Measurements from ENCODE around the gene GPR17. TPM values are rescaled to one million over a fixed set of nuclear protein-coding genes. Genes with fewer than 3 reads are reported as not detected.

Gene GPR17
- total and polyA plus RNA-seq, 2 experiments from 2014 or later = 0.39 TPM; not detected in 1

DNA sequence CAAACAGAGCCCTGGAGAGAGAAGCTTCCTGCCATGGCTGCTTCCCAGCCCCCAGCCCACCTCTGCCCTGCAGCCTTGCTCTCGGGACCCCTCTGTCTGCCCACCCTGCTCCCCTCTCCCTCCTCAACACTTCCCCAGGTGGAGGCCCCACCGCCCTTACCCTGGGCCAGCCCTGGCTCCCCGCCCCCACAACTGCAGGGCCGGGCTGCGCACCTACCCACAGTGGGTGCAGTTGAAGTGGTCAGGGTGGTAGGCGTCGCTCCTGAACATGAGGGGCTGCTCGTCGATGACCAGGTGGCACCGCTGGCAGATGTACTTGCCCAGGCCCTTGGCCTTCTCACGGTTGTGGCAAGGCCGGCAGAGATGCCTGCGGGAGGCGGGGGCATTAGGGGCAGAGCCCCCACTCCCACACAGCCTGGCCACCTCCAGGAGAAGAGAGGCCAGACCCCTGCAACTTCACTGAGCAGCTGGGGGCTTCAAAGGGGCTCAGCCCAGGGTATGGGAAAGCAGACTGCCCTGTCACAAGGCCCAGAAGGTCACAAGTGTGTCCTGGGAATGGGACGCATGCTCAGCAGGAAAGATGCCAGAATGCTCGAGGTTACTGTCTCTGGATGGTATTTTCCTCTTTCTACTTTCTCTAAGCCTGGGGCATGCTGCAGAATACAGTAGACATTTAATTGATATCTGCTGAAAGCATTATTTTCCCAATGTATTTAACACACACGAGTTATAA, 3.1 kb upstream of the GPR17 start:
- Histone ChIP-seq H3K27ac (no peak overlapping the region), H2AFZ (no peak overlapping the region), H4K20me1 (ENCODE audit: insufficient read depth, poor library complexity, severe bottlenecking) (no peaks in the 10 kb centered on the region), H3K4me2 (no peak overlapping the region), H3K9me3 (ENCODE audit: low read depth) (no peaks in the 10 kb centered on the region), H3K79me2 (no peaks in the 10 kb centered on the region), H3K36me3 (replicated peaks; ENCODE audit: insufficient read depth, low read depth) (no peaks in the 10 kb centered on the region), H3K9me2 (replicated peaks; ENCODE audit: insufficient read depth) (no peaks in the 10 kb centered on the region), H3K27me3 (no peaks in the 10 kb centered on the region), H3K4me1 (ENCODE audit: insufficient read depth) (peaks cover 2% of the 10 kb centered on the region), H3K4me3 (no peak overlapping the region)
- 91% methylated on average over 16 of the region's 17 CpGs for WGBS (ENCODE audit: low lambda C conversion rate, missing lambda C conversion rate)
- TF ChIP-seq, protein P1, sequence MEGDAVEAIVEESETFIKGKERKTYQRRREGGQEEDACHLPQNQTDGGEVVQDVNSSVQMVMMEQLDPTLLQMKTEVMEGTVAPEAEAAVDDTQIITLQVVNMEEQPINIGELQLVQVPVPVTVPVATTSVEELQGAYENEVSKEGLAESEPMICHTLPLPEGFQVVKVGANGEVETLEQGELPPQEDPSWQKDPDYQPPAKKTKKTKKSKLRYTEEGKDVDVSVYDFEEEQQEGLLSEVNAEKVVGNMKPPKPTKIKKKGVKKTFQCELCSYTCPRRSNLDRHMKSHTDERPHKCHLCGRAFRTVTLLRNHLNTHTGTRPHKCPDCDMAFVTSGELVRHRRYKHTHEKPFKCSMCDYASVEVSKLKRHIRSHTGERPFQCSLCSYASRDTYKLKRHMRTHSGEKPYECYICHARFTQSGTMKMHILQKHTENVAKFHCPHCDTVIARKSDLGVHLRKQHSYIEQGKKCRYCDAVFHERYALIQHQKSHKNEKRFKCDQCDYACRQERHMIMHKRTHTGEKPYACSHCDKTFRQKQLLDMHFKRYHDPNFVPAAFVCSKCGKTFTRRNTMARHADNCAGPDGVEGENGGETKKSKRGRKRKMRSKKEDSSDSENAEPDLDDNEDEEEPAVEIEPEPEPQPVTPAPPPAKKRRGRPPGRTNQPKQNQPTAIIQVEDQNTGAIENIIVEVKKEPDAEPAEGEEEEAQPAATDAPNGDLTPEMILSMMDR (IDR thresholded peaks at IDR 0.05; ENCODE audit: poor library complexity) = no peak
- TF ChIP-seq EZH2 (IDR thresholded peaks at IDR 0.05; ENCODE audit: borderline replicate concordance) (no peak), EZH2phosphoT487 (IDR thresholded peaks at IDR 0.05; ENCODE audit: low read depth, severe bottlenecking, unreplicated experiment) (no peak)
- no peak for DNase-seq (ENCODE audit: low spot score)

DNA sequence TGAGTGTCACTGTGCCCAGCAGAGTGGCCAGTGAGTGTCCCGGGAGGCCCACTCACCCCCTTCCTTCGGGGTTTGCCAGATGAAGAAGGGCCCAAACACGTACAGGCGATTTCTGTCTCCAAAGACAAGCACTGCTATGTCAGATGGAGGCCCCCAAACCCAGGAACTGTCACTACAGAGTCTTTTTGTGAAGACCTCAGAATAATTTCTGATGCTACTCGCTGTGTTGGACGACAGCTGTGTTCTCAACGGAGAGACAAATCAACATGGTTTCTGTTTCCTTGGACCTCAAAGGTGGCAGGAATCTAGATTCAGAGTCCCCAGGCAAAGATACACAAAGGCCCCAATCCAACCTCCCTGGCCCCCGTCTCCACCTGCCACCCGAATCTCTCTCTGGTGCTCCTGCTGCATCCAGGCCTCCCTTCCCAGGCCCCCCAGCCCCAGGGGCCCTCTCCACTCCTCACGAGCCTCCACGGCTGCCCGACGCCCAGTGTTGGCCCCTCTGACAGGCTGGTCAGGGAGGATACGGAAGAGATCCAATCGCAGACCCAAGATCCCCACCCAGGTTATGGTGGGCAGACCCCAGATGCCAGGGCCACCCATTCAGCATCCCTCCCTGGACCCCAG, 2.4 kb upstream of the GPR17 start:
- no peak overlapping the region for H3K27ac ChIP-seq
- no peaks in the 10 kb centered on the region for H3K36me3 ChIP-seq (replicated peaks; ENCODE audit: insufficient read depth, low read depth)
- H3K9me2 ChIP-seq (replicated peaks; ENCODE audit: insufficient read depth) = no peaks in the 10 kb centered on the region
- TF ChIP-seq EZH2phosphoT487 (IDR thresholded peaks at IDR 0.05; ENCODE audit: low read depth, severe bottlenecking, unreplicated experiment) (no peak), EZH2 (IDR thresholded peaks at IDR 0.05; ENCODE audit: borderline replicate concordance) (no peak)
- TF ChIP-seq, protein P1 (IDR thresholded peaks at IDR 0.05; ENCODE audit: poor library complexity) = no peak
- no peak for DNase-seq (ENCODE audit: low spot score)
- H3K4me2 ChIP-seq = no peak overlapping the region
- H3K27me3 ChIP-seq = no peaks in the 10 kb centered on the region
- no peaks in the 10 kb centered on the region for H3K4me1 ChIP-seq (ENCODE audit: insufficient read depth)
- H3K4me3 ChIP-seq = no peak overlapping the region
- 95% methylated on average over 15 of the region's 15 CpGs for WGBS (ENCODE audit: low lambda C conversion rate, missing lambda C conversion rate)
- H3K79me2 ChIP-seq = no peaks in the 10 kb centered on the region
- no peaks in the 10 kb centered on the region for H3K9me3 ChIP-seq (ENCODE audit: low read depth)
- H4K20me1 ChIP-seq (ENCODE audit: insufficient read depth, poor library complexity, severe bottlenecking) = no peaks in the 10 kb centered on the region
- H2AFZ ChIP-seq = no peak overlapping the region

DNA sequence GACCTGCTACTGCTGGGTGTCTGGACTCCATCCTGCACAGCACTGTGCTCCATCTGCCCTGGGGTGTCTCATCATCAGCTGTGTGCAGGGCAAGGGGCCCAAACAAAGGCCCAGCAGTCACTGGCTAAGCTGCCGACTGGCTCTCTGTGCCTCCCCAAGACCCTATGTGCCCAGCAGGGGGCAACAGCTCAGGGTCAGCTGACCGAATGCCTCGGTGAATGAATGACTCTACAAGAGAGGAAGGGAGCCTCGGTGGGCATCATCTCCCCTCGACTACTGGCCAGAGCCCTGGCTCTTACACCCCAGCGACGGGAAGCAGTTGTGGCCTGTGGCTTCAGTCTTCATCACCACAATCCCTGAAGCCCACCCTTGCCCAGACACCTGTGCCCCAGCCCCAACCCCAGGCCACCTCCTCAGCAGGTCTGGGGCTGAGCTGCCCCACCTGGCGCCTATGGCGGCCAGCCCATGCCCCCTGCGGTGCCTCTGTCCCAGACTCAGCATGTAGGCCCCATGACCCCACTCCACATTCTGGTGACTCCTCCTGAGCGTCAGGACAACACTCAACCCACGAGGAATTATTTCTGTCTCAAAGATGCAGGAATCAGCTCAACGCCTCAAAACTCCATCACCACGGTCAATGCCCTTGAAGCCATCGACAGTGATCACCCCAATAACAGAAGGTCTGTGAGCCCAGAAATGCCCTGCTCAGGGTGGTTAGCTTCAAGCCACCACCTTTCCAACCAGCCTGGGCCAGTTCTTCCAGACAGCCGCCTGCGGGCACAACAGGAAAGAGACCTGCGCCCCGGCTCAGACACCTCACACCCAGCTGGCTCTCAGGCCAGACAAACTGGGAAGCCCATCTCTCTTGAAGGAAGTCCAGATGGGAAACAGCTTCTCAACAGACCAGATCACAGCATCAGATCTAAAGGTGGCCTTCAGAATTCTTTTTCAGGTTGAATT, 1.6 kb upstream of the GPR17 start:
- WGBS (ENCODE audit: low lambda C conversion rate, missing lambda C conversion rate) = 88% methylated on average over 19 of the region's 19 CpGs
- no peak overlapping the region for H3K27ac ChIP-seq
- H3K9me2 ChIP-seq (replicated peaks; ENCODE audit: insufficient read depth) = no peaks in the 10 kb centered on the region
- no peaks in the 10 kb centered on the region for H3K9me3 ChIP-seq (ENCODE audit: low read depth)
- DNase-seq (ENCODE audit: low spot score) = no peak
- no peak overlapping the region for H2AFZ ChIP-seq
- H4K20me1 ChIP-seq (ENCODE audit: insufficient read depth, poor library complexity, severe bottlenecking) = no peaks in the 10 kb centered on the region
- H3K36me3 ChIP-seq (replicated peaks; ENCODE audit: insufficient read depth, low read depth) = no peaks in the 10 kb centered on the region
- no peaks in the 10 kb centered on the region for H3K4me1 ChIP-seq (ENCODE audit: insufficient read depth)
- no peak overlapping the region for H3K4me2 ChIP-seq
- H3K4me3 ChIP-seq = no peak overlapping the region
- no peak for TF ChIP-seq EZH2 (IDR thresholded peaks at IDR 0.05; ENCODE audit: borderline replicate concordance)
- TF ChIP-seq EZH2phosphoT487 (IDR thresholded peaks at IDR 0.05; ENCODE audit: low read depth, severe bottlenecking, unreplicated experiment) = no peak
- TF ChIP-seq, protein P1 (IDR thresholded peaks at IDR 0.05; ENCODE audit: poor library complexity) = no peak
- H3K27me3 ChIP-seq = no peaks in the 10 kb centered on the region
- no peaks in the 10 kb centered on the region for H3K79me2 ChIP-seq
